Measurements from ENCODE around the gene ST6GALNAC3. TPM values are rescaled to one million over a fixed set of nuclear protein-coding genes. Genes with fewer than 3 reads are reported as not detected.
A peak's percentile ranks its signal among the peaks of the same experiment; 100 is the strongest.
"Not testable (repeated sequence)": the region's sequence is repeated elsewhere in the genome, so short reads cannot be mapped to it uniquely, and the experiment has no call there.

Gene ST6GALNAC3
- total RNA-seq, 2 donors from 2014 or later: 4.6 to 13.3 TPM

GRCh38 chr1:76098845-76099244 is 24.3 kb downstream of the ST6GALNAC3 start:
- intact Hi-C loops (cut with DNase I): no loop called here
- ATAC-seq (no peak), DNase-seq (no peak)

- no peak for DNase-seq
- intact Hi-C loops (cut with DNase I): no loop called here
- ATAC-seq: no peak
Observed at GRCh38 chr1:76101548-76101947, 27.0 kb downstream of the ST6GALNAC3 start.

DNA sequence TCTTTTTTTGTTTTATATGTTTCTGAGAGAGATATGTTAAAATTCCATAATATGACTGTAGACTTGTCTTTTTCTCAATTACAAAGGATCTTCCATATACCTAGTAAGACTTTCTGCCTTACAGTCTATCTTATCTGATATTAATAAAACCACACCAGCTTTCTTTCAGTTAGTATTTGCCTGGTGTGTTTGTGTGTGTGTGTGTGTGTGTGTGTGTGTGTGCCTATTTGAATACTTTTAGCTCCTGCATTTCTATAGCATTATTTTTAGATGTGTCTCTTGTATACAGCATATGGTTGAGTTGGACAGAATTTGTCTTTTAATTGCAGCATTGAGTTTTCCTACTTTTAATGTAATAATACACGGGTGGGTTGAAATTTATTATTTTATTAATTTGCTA is 27.5 kb downstream of the ST6GALNAC3 start:
- no peak for DNase-seq
- intact Hi-C loops (cut with DNase I): no loop called here
- no peak for ATAC-seq

DNA sequence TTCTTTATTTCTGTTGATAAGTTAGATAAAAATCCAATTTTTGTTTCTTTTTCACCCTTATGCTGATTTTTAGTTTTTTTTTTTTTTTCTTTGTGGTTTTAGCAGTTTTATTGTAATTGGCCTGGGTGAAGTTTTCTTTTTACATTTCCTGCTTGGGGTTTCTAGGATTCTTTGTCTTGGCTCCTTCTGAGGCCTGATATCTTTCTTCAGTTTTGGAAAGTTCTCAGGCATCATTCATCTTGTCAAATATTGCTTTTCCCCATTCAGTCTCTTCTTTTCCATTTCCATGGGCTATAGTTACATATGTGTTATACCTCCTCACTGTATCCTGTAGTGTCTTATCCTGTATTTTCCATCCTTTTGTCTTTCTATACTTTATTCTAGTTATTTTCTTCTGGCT is 28.5 kb downstream of the ST6GALNAC3 start:
- DNase-seq (no peak), ATAC-seq (no peak)
- intact Hi-C loops (cut with DNase I): no loop called here

GRCh38 chr1:76105372-76105771 is 30.8 kb downstream of the ST6GALNAC3 start:
- ATAC-seq (no peak), DNase-seq (no peak)
- intact Hi-C loops (cut with DNase I): no loop called here

- ATAC-seq: no peak
- DNase-seq: no peak
- intact Hi-C loops (cut with DNase I): no loop called here
Observed at GRCh38 chr1:76106251-76106650, 31.7 kb downstream of the ST6GALNAC3 start.

GRCh38 chr1:76106719-76107235 is 32.2 kb downstream of the ST6GALNAC3 start:
- no peak for ATAC-seq

GRCh38 chr1:76109404-76109803 is 34.9 kb downstream of the ST6GALNAC3 start:
- no peak for ATAC-seq
- intact Hi-C loops (cut with DNase I): no loop called here

More at GRCh38 chr1:76106719-76107235, 32.2 kb downstream of the ST6GALNAC3 start:
- intact Hi-C loops (cut with DNase I): no loop called here
- DNase-seq: no peak

DNA sequence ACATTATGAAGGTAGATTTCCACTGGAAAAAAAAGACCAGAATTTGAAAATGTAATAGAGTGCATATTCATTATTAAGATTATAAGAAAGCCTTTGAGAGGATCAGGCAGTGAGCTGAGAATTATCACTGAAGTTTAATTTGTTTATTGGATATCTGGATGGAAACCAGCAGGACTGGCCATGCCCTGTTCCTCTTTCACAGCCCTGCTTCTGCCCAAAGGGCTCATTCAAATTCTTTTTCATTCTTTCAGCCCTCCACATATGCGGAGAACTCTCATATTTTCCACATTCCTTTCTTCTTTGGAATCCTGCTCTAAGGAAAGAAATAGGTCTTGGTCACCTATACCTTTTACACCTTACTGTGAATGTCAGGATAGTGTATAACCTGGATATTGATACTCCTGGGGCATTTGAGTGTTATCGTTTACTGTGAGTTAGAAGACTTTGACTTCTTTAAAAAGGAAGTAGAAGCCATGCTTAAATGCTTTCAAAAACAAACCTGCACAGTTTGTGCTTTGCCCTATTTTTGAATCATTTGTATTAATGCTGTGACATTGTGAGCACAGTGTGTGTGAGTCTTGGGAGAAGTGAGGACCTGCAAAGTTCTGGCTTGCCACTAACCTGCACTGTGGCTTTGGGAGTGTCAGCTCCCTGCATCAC is 35.5 kb downstream of the ST6GALNAC3 start:
- intact Hi-C loops (cut with DNase I): no loop called here
- no peak for ATAC-seq

More at GRCh38 chr1:76109404-76109803, 34.9 kb downstream of the ST6GALNAC3 start:
- no peak for DNase-seq

DNA sequence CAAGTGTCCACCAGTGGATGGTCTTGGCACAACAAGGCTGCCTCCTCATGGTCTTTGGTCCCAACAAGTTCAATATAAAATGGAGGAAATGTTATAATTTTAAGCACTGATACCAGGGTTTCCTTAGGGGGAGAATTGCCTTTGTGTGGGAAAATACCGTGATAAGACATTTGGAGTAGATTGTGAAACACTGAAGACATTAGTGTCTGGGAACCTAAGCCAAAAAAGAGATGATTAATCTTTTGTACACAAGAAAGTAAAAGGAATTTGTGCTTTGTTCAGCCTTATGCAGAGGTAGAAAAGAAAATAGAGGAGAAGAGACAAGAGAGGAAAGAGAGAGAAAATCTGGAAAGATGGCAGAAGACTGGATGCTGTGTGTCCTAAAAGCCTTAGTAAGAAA is 36.1 kb downstream of the ST6GALNAC3 start:
- intact Hi-C loops (cut with DNase I): no loop called here
- DNase-seq: no peak
- peak in 1 of 2 donors; percentile 58 for ATAC-seq

More for the DNA sequence above, 35.5 kb downstream of the ST6GALNAC3 start:
- no peak for DNase-seq

- ATAC-seq; intact Hi-C loops (cut with DNase I): not testable (repeated sequence)
- peak; percentile 21 for DNase-seq
Observed at GRCh38 chr1:76112321-76112720, 37.8 kb downstream of the ST6GALNAC3 start.

DNA sequence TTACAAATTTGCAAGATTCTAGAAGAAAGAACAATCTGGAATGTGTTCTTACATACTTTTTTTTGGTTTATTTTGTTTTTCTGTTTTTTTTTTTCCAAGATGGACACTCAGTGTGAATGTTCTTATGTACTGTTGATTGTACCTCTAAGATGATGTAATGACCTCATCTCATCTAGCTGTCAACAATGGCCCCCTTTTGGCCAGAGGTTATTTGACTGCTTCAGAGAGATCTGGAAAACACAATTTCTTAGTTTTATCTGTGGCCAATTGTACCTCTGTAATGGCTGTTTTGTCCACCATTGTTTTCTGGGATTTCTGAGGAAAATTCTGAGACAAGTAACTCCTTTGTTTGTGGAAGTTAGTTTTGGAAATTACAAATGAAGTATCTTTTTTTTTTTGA is 38.9 kb downstream of the ST6GALNAC3 start:
- ATAC-seq: no peak
- intact Hi-C loops (cut with DNase I): no loop called here
- DNase-seq: no peak

DNA sequence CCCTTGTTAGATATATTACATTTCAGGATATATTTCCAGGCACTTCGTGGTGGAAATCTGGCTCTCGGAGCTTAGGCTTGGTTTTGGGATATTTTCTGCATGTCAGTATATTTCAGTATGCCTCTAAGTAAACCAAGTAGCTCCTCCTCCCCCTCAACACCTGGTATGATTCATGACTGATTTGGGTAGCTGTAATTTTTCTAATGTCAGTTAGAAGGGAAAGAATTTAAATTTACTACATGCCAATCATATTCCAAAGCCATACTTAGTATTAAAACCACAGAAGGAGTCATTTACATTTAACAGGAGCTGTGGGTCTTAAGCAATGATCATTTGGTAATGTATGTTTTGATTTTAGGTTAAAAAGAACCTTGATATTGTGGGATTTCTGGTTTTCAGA is 40.6 kb downstream of the ST6GALNAC3 start:
- ATAC-seq (peak in 1 of 2 donors; percentile 45), DNase-seq (no peak)
- intact Hi-C loops (cut with DNase I): no loop called here

DNA sequence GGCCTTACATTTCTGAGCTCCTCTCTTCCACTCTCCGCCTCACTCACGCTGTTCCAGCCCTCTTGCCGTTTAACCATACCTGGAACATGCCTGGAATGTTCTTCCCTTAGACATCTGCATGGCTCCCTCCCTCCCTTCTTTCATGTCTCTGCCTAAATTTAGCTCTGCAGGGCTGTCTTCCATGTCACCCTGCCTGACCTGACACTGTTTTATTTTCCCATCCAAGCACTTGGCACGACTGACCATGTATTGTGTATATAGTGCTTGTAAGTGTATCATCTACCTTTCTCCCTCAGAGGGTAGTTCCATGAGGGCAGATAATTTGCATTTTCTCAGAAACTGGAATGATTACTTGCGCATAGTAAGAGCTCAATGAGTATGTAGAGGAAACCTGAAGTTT is 47.3 kb downstream of the ST6GALNAC3 start:
- DNase-seq (no peak), ATAC-seq (peak; percentile 70 to 74)
- intact Hi-C loops (cut with DNase I): no loop called here

DNA sequence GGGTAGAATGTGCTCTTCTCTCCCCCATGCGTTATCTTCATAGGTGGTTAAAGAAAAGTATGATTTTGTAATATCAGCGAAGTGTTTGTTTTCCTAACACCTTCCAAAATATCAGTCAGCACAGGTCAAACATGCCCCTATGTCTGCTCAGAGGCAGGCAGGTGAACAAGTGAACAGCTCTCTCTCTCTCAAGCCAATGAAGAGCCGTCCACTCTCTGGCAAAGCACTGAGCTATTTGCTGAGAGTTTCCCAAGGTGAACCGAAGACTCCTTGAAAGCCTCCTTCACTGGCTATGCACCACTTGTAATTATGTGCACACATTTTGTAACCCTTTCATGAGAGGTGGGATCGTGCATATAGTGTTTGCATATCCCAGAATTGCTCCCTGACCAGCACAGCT is 47.7 kb downstream of the ST6GALNAC3 start:
- peak in 1 of 2 donors; percentile 43 for ATAC-seq
- intact Hi-C loops (cut with DNase I): no loop called here
- DNase-seq: no peak

DNA sequence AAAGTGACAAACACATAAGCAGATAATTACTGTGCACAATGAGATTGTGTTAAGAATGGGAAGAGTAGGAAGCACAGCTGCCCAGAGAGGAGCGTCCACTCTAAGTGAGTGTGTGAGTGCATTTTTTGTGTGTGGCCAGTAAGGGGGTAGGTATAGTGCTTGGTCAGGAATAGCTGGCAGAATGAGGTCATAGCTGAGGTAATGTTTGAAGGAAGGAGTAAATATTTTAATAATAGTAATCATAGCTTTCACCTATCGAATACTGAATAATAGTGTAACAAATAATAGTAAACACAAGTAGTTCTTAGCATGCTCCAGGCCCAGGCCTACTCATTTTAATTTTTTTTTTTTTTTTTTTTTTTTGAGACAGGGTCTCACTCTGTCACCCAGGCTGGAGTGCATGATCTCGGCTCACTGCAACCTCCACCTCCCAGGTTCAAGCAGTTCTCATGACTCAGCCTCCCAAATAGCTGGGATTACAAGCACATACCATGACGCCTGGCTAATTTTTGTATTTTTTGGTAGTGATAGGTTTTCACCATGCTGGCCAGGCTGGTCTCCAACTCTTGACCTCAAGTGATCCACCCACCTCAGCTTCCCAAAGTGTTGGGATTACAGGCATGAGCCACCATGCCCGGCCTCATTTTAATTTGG is 49.0 kb downstream of the ST6GALNAC3 start:
- ATAC-seq; intact Hi-C loops (cut with DNase I); DNase-seq: not testable (repeated sequence)

DNA sequence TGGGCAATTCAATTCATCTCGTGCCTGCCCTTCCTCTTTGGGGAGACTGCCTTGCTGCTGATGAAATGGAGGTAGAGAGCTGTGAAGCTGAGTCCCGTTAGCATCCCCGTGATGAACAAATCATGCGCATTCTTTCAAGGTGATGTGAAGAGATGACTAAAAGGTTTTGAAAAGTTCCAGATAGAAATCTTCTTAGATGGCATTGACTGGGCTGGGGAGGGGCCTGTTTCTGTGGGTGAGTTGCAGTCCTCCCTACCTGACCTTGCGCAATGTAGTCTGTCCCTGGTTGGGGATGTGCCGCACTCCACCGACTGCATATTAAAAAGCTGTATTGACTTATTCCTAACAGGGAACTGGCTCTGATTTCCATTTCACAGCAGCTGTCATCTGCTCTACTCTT is 49.6 kb downstream of the ST6GALNAC3 start:
- DNase-seq (no peak), ATAC-seq (no peak)
- intact Hi-C loops (cut with DNase I): no loop called here

- no peak for DNase-seq
- no peak for ATAC-seq
- intact Hi-C loops (cut with DNase I): no loop called here
Observed at GRCh38 chr1:76125473-76126219, 51.1 kb downstream of the ST6GALNAC3 start.

DNA sequence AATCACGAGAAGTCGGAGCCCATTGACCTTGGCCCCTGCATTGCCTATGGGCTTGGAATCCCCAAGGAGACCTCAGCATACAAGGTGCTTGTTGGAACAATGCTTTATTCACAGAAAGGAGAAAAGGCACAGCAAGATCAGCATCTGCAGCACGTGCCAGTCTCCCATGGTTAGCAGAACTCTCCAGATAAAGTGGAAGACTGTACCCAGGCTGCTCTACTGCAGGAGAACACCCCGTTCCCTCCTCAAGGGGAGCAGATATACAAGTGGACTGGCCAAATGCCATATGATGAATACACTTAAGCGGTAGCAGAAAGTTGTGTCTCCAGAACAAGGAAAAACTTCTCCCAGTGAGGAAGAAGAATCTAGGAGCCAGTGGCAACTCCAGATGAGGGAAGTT is 53.5 kb downstream of the ST6GALNAC3 start:
- no peak for ATAC-seq
- intact Hi-C loops (cut with DNase I): no loop called here
- no peak for DNase-seq

DNA sequence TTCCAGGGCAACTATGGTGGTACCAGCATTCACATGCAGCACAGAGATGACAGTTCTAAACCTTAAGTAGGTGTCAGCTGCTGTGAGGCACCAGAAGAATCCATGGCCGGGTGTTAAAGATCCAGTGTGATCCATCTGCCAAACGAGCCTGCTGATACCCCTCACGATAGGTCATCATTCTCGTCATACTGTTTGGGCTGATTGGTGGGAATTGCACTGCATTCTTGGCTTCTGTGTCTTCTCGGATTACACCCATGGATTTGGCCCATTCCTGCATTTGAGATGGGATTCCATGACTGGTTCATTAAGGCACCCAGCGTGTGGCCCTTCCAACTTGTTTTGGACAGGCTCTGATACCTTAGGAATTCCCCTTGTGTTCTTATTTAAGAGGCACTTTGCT is 55.2 kb downstream of the ST6GALNAC3 start:
- intact Hi-C loops (cut with DNase I): no loop called here
- ATAC-seq (no peak), DNase-seq (no peak)

Measured in left cardiac atrium (tissue), 4 donors.